GM19468 (cell line): ENCODE data around the gene UGT1A8.
"Not testable (repeated sequence)": the region's sequence is repeated elsewhere in the genome, so short reads cannot be mapped to it uniquely, and the experiment has no call there.

Experiments used
- ATAC-seq: cut with Tn5 transposase; IDR thresholded peaks from one replicate; pipeline ENCODE4 v1.9.1; 2021; ENCODE audit warnings: mild to moderate bottlenecking, moderate library complexity, moderate number of reproducible peaks; ENCODE audit not compliant: unreplicated experiment; ENCODE audit errors: extremely low read depth

The UGT1A8 gene

GRCh38 chr2:233617476-233617875 lies at the start of gene UGT1A8:
Gene UGT1A8, plus strand, starts transcription at chr2:233617633. Its CDS starts 75 bp downstream, at chr2:233617708.
- ATAC-seq = not testable (repeated sequence)

GRCh38 chr2:233571001-233571400 lies 46.4 kb upstream of the UGT1A8 start:
- ATAC-seq = no peak

- no peak for ATAC-seq
Measured at GRCh38 chr2:233571462-233571861, 46.0 kb upstream of the UGT1A8 start.

GRCh38 chr2:233572468-233572867 lies 45.0 kb upstream of the UGT1A8 start:
- no peak for ATAC-seq

- not testable (repeated sequence) for ATAC-seq
Measured at GRCh38 chr2:233577341-233577740, 40.1 kb upstream of the UGT1A8 start.

- ATAC-seq = not testable (repeated sequence)
Measured at GRCh38 chr2:233583217-233583965, 34.0 kb upstream of the UGT1A8 start.

GRCh38 chr2:233584210-233584609 lies 33.2 kb upstream of the UGT1A8 start:
- no peak for ATAC-seq

GRCh38 chr2:233588400-233588799 lies 29.0 kb upstream of the UGT1A8 start:
- ATAC-seq = no peak

GRCh38 chr2:233592706-233593105 lies 24.7 kb upstream of the UGT1A8 start:
- not testable (repeated sequence) for ATAC-seq

GRCh38 chr2:233593201-233593600 lies 24.2 kb upstream of the UGT1A8 start:
- no peak for ATAC-seq

GRCh38 chr2:233597522-233597921 lies 19.9 kb upstream of the UGT1A8 start:
- ATAC-seq = no peak

GRCh38 chr2:233598952-233599351 lies 18.5 kb upstream of the UGT1A8 start:
- ATAC-seq = no peak

- ATAC-seq = no peak
Measured at GRCh38 chr2:233600386-233600785, 17.0 kb upstream of the UGT1A8 start.

GRCh38 chr2:233602076-233602475 lies 15.4 kb upstream of the UGT1A8 start:
- no peak for ATAC-seq

GRCh38 chr2:233603520-233603919 lies 13.9 kb upstream of the UGT1A8 start:
- no peak for ATAC-seq

GRCh38 chr2:233604826-233605225 lies 12.6 kb upstream of the UGT1A8 start:
- no peak for ATAC-seq

- ATAC-seq = no peak
Measured at GRCh38 chr2:233605680-233606079, 11.8 kb upstream of the UGT1A8 start.

- ATAC-seq = no peak
Measured at GRCh38 chr2:233611284-233611683, 6.1 kb upstream of the UGT1A8 start.

- ATAC-seq = no peak
Measured at GRCh38 chr2:233620204-233620603, 2.8 kb downstream of the UGT1A8 start.

GRCh38 chr2:233621863-233622262 lies 4.4 kb downstream of the UGT1A8 start:
- ATAC-seq = not testable (repeated sequence)

- ATAC-seq = no peak
Measured at GRCh38 chr2:233627331-233628025, 10.0 kb downstream of the UGT1A8 start.

- ATAC-seq = not testable (repeated sequence)
Measured at GRCh38 chr2:233636306-233636705, 18.9 kb downstream of the UGT1A8 start, which contains the start of gene UGT1A10. Gene UGT1A10, plus strand, starts transcription at chr2:233636448. Its CDS starts 75 bp downstream, at chr2:233636523.
